Astrocyte (in vitro differentiated cells and primary cell): ENCODE measurements around the gene DIAPH3.

Experiments used
- CTCF ChIP-seq: IDR thresholded peaks from 2 replicates; pipeline ENCODE4 v1.5.1; 2011; ENCODE audit warnings: low read depth, mild to moderate bottlenecking, inconsistent platforms, low read length, moderate library complexity; ENCODE audit not compliant: insufficient read depth
- EZH2 ChIP-seq: IDR thresholded peaks from 2 replicates; pipeline ENCODE4 v1.6.1; 2012; ENCODE audit warnings: mild to moderate bottlenecking, low read length, inconsistent platforms; ENCODE audit not compliant: insufficient read depth

DNA sequence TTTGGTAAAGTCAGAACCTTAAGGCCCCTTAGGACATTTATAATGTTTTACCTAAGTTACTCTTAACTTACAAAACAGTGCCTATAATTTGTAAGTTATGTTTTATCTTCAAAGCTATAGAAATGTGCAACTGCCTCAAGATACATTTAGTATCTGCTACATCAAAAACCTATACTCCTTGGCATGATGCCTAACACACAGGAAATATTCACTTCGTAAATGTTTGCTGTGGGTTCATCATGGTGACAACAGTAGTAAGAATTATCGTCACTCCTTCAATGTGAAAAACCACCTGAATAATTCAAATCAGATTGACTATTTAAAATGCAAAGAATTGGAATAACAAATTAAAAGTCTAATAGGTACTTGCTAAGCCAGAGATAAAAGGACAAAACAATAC, 184.1 kb downstream of the DIAPH3 start:
- TF ChIP-seq EZH2 (no peak), CTCF (no peak)
